ENCODE data around the gene POLD1.
A peak's percentile ranks its signal among the peaks of the same experiment; 100 is the strongest.

GRCh38 chr19:50459638-50460037, 75.5 kb downstream of the POLD1 start:
- no peak for TF ChIP-seq CTCF (IDR thresholded peaks at IDR 0.05; ENCODE audit: insufficient read depth, low read length)
- TF ChIP-seq POLR2AphosphoS5 (IDR thresholded peaks at IDR 0.05; ENCODE audit: low read depth) = no peak
- TF ChIP-seq REST (IDR thresholded peaks at IDR 0.05; ENCODE audit: insufficient replicate concordance, low read depth) = no peak
- TF ChIP-seq SPI1 (IDR thresholded peaks at IDR 0.05; ENCODE audit: borderline replicate concordance, low read depth) = peak; percentile 19; the same call in 1 of the 2 replicates

All from HL-60 (cell line).